ENCODE data around the gene TRIM14. TPM values are rescaled to one million over a fixed set of nuclear protein-coding genes. Genes with fewer than 3 reads are reported as not detected.
"Not testable (repeated sequence)": the region's sequence is repeated elsewhere in the genome, so short reads cannot be mapped to it uniquely, and the experiment has no call there.

TRIM14 gene
- total RNA-seq, 1 donor from 2014 or later = 12.8 TPM

DNA sequence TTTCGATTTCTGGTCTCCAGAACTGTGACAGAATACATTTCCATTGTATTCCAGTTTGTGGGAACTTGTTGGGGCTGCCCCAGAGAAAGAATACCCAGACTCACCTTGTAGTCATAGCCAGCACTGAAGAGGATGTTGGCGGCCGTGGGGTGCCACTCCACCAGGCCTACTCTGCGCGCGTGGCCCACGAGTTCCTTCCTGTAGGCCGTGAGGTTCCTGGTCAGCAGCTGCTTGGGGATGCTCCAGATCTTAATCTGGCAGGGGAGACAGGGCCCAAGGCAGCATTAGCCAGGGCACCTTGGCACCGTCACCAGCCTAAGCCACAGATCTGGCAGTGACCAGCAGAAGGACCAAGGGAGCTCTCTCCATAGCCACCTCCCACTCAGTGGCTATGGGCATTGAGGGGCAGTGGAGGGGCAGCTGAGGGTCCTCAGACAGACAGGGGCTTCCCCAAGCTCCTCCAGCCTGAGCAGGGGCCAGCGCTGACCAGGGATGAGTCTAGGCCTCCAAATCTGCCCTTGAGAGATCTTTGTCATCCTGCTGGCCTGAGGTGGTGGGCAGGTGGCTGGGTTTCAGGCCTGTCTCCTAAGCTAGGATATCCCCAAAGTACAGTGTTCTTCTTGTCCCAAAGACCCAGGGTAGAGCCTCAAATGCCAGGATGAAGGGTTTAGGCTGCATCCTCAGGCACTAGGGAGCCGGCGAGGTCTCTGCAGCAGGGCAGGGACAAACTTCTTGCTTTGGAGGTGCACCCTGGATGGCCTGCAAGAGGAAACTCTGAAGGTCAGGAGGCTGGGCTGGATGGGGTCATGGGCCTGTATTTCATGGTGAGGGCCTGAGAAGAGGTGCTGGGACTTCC, 15.9 kb upstream of the TRIM14 start:
- CTCF ChIA-PET = no interaction called here
- TF ChIP-seq, protein P1, sequence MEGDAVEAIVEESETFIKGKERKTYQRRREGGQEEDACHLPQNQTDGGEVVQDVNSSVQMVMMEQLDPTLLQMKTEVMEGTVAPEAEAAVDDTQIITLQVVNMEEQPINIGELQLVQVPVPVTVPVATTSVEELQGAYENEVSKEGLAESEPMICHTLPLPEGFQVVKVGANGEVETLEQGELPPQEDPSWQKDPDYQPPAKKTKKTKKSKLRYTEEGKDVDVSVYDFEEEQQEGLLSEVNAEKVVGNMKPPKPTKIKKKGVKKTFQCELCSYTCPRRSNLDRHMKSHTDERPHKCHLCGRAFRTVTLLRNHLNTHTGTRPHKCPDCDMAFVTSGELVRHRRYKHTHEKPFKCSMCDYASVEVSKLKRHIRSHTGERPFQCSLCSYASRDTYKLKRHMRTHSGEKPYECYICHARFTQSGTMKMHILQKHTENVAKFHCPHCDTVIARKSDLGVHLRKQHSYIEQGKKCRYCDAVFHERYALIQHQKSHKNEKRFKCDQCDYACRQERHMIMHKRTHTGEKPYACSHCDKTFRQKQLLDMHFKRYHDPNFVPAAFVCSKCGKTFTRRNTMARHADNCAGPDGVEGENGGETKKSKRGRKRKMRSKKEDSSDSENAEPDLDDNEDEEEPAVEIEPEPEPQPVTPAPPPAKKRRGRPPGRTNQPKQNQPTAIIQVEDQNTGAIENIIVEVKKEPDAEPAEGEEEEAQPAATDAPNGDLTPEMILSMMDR (IDR thresholded peaks at IDR 0.05) = no peak
- intact Hi-C loops (cut with micrococcal nuclease) = loop anchor here (5.0 kb wide), 1 partner anchor 32 kb away; no protein-coding TSS in a partner anchor
- Mint-ChIP-seq H3K4me3 (no peak overlapping the region), H3K36me3 (ENCODE audit: low read depth) (no peaks in the 10 kb centered on the region), H3K9me3 (no peaks in the 10 kb centered on the region), H3K27ac (no peak overlapping the region), H3K27me3 (no peaks in the 10 kb centered on the region), H3K4me1 (peaks cover 6% of the 10 kb centered on the region)
- POLR2A ChIA-PET = no interaction called here
- ATAC-seq (ENCODE audit: low read depth) (no peak), DNase-seq (no peak)

DNA sequence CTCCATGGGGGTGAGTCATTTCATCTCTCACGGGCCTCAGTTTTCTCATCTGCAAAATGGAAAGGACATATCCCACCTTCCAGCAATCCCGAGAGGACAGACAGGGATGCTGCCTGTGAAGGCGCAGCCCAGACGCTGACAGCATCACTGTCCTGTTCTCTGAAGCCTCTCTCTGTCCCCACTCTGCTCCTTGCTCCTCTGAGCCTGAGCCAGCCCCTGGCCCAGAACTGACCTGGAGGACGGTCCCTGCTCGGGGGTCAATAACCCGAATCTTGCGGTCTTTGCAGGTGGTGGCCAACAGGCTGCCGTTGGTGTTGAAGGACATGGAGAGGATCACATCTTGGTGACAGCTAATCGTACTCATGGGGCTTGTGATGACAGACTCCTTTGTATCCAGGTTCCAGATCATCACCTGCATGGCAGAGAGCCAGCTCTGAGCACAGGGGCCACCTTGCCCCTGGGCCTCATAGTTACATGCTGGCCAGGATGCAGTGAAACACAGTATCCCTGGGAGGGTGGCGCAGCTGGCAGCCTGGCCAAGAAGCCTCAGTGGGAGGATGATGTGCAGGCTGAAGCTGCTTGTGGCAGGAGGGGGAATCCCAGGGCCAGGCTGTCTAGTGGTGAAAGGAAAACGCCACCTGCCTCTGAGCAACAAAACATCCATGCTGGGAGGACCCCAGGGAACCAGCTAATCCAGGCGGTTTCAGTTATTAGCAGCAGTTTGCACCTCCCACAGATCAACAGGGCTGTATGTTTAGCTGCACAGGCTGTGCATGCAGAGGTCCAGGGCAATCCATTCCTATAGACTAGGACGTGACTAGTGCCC, 14.0 kb upstream of the TRIM14 start:
- intact Hi-C loops (cut with micrococcal nuclease) = loop anchor here (5.0 kb wide), 1 partner anchor 34 kb away; no protein-coding TSS in a partner anchor
- Mint-ChIP-seq H3K9me3 (no peaks in the 10 kb centered on the region), H3K27me3 (no peaks in the 10 kb centered on the region), H3K4me3 (no peak overlapping the region), H3K4me1 (peaks cover 24% of the 10 kb centered on the region), H3K36me3 (ENCODE audit: low read depth) (no peaks in the 10 kb centered on the region), H3K27ac (no peak overlapping the region)
- POLR2A ChIA-PET = interaction anchor here (1.4 kb wide), 1 partner anchor 14 kb away, joined by 4 read pairs; the partner anchor contains the start of gene TRIM14
- CTCF ChIA-PET = no interaction called here
- TF ChIP-seq, protein P1 (IDR thresholded peaks at IDR 0.05) = no peak
- DNase-seq = no peak
- no peak for ATAC-seq (ENCODE audit: low read depth)

DNA sequence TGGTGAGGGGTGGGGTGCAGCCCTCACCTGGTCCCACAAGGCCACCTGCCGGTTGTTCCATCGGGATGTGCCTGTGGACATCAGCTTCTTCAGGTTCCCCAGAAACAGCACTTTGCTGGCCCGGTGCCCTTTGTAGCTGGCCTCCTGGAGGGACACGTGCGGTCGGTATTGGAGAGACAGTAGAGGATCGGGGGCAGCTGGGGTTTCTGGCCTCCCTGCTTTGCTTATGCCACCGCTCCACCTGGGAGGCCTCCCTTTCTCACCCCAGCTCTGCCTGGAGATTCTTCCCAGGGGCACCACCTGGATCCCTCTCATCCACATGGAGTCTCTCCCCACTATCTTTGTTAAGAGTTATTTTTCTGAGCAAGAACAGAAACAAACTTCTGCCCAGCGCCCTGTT, 13.1 kb upstream of the TRIM14 start:
- Mint-ChIP-seq H3K9me3 (no peaks in the 10 kb centered on the region), H3K36me3 (ENCODE audit: low read depth) (no peaks in the 10 kb centered on the region), H3K4me1 (peaks cover 25% of the 10 kb centered on the region), H3K27ac (no peak overlapping the region), H3K27me3 (no peaks in the 10 kb centered on the region), H3K4me3 (no peak overlapping the region)
- DNase-seq (no peak), ATAC-seq (ENCODE audit: low read depth) (no peak)
- TF ChIP-seq, protein P1 (IDR thresholded peaks at IDR 0.05) = no peak
- CTCF ChIA-PET = no interaction called here
- intact Hi-C loops (cut with micrococcal nuclease) = loop anchor here (5.0 kb wide), 1 partner anchor 35 kb away; no protein-coding TSS in a partner anchor
- POLR2A ChIA-PET = no interaction called here

DNA sequence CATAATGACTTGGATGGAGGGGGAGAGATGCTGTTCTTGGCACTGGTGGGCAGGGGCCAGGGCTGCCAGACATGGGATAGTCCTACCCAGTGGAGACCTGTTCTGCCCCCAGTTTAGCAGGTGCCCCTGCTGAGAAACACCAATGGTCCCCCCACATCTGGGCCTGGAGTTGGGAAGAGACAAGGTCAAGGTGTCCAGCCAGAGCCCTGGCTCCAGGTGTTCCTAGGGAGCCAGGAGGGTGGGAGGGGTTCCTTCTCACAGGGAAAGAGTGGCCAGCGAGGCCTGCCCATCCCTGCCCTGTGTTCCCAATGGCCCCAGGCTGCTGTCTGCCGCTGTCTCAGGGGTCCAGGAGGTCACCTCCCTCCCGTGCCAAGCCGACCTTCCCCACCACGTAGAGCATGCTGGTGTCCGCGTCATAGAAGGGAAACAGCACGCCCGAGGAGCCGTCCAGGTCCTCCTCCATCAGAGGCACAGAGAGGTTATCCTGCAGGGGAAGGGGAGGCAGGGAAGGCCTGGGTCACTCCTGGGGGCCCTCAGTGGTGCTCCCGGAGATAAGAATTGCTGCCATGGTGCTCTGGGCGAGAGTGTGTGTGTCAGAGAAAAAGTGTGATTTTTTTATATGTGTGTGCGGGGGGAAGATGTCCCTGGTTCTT, 11.7 kb upstream of the TRIM14 start:
- CTCF ChIA-PET = no interaction called here

DNA sequence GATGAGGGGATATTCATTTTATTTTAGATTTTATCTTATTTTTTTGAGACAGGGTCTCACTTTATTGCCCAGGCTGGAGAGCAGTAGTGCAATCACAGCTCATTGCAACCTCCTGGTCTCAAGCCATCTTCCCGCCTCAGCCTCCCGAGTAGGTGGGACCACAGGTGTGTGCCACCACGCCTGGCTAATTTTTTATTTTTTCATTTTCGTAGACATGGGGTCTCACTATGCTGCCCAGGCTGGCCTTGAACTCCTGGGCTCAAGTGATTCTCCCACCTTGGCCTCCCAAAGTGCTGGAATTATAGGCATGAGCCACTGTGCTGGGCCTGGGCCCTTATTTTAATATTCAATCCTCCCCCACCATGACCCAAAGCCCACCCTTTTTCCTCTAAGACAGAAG, 11.0 kb upstream of the TRIM14 start:
- H3K36me3 Mint-ChIP-seq (ENCODE audit: low read depth); DNase-seq; H3K27me3 Mint-ChIP-seq; H3K27ac Mint-ChIP-seq; ATAC-seq (ENCODE audit: low read depth); CTCF ChIA-PET; H3K9me3 Mint-ChIP-seq; H3K4me3 Mint-ChIP-seq: not testable (repeated sequence)
- POLR2A ChIA-PET = interaction anchor here (0.6 to 1.2 kb wide), 2 partner anchors 21 to 26 kb away, joined by 3 read pairs; no protein-coding TSS in a partner anchor
- intact Hi-C loops (cut with micrococcal nuclease) = loop anchor here (5.0 kb wide), 1 partner anchor 37 kb away; no protein-coding TSS in a partner anchor
- H3K4me1 Mint-ChIP-seq = peaks cover 30% of the 10 kb centered on the region

More for the DNA sequence above, 11.7 kb upstream of the TRIM14 start:
- DNase-seq (no peak), ATAC-seq (ENCODE audit: low read depth) (no peak)
- intact Hi-C loops (cut with micrococcal nuclease) = loop anchor here (5.0 kb wide), 1 partner anchor 37 kb away; no protein-coding TSS in a partner anchor
- POLR2A ChIA-PET = no interaction called here
- H3K4me3 Mint-ChIP-seq = no peak overlapping the region
- no peaks in the 10 kb centered on the region for H3K27me3 Mint-ChIP-seq
- H3K36me3 Mint-ChIP-seq (ENCODE audit: low read depth) = no peaks in the 10 kb centered on the region
- peak overlapping the region; percentile 11 for H3K27ac Mint-ChIP-seq
- peaks cover 30% of the 10 kb centered on the region for H3K4me1 Mint-ChIP-seq
- H3K9me3 Mint-ChIP-seq = no peaks in the 10 kb centered on the region
- TF ChIP-seq, protein P1 (IDR thresholded peaks at IDR 0.05) = no peak
